H1 (cell line): ENCODE measurements around the gene IL18RAP. TPM values are rescaled to one million over a fixed set of nuclear protein-coding genes. Genes with fewer than 3 reads are reported as not detected.

Source experiments
- CTCF ChIA-PET: fragments of 300-600 bp; sonication (Branson Sonifier 250); formaldehyde crosslinking; loops from one replicate; lab custom pipeline; 2021; ENCODE audit not compliant: partially characterized antibody; lab: Charles Lee
- POLR2A ChIA-PET: fragments of 300-600 bp; sonication (Branson Sonifier 250); formaldehyde crosslinking; loops from one replicate; lab custom pipeline; 2021; ENCODE audit warnings: inconsistent platforms; ENCODE audit not compliant: partially characterized antibody; lab: Charles Lee
- DNase-seq, 2 experiments: peaks; one replicate each; pipeline versions ENCODE4 v3.0.0 to v3.0.0-alpha.2; 2010 to 2022; ENCODE audit warnings: low spot score in 2 of 2, low read depth in 1 of 2, mixed read lengths in 1 of 2
- FAIRE-seq: peaks from 2 replicates; lab custom pipeline; 2011; peaks lifted over from hg19 to GRCh38; lab: Jason Lieb, UNC
- H2AFZ ChIP-seq: 2 replicates; pipeline ENCODE4 v1.8.1; 2012; ENCODE audit warnings: low read length, inconsistent platforms
- H2AK5ac ChIP-seq: 2 replicates; pipeline ENCODE4 v1.6.1; 2013; ENCODE audit warnings: low read depth, low read length
- H2BK120ac ChIP-seq: replicated peaks from 2 replicates; pipeline ENCODE3; 2013; ENCODE audit warnings: low read depth, low read length, inconsistent platforms
- H2BK12ac ChIP-seq: 2 replicates; pipeline ENCODE4 v1.6.1; 2013; ENCODE audit warnings: low read depth, low read length
- H2BK15ac ChIP-seq: 2 replicates; pipeline ENCODE4 v1.6.1; 2013; ENCODE audit warnings: low read length
- H2BK20ac ChIP-seq: 2 replicates; pipeline ENCODE4 v1.6.1; 2013; ENCODE audit warnings: low read length
- H2BK5ac ChIP-seq: 2 replicates; pipeline ENCODE4 v1.6.1; 2013; ENCODE audit warnings: low read depth, low read length
- H3K14ac ChIP-seq: 2 replicates; pipeline ENCODE4 v1.6.1; 2013; ENCODE audit warnings: inconsistent platforms; ENCODE audit not compliant: insufficient read length
- H3K18ac ChIP-seq: 2 replicates; pipeline ENCODE4 v1.6.1; 2013; ENCODE audit warnings: low read length; ENCODE audit errors: extremely low read depth
- H3K23ac ChIP-seq: 2 replicates; pipeline ENCODE4 v1.6.1; 2013; ENCODE audit warnings: inconsistent platforms; ENCODE audit not compliant: insufficient read length
- H3K23me2 ChIP-seq: 2 replicates; pipeline ENCODE4 v1.6.1; 2013; ENCODE audit warnings: low read depth, low read length
- H3K27ac ChIP-seq: 2 replicates; pipeline ENCODE4 v1.6.1; 2011; ENCODE audit warnings: low read depth, low read length, inconsistent platforms
- H3K27me3 ChIP-seq, 4 experiments: replicated peaks in 1 of 4; 1 replicate in 1 of 4; 2 replicates in 3 of 4; pipeline versions ENCODE4 v1.6.1 to v1.8.1; 2011 to 2013; ENCODE audit warnings: low read length in 3 of 4, mild to moderate bottlenecking in 3 of 4, inconsistent platforms in 2 of 4, mixed read lengths in 2 of 4, moderate library complexity in 1 of 4; ENCODE audit not compliant: control insufficient read depth in 3 of 4, insufficient read depth in 3 of 4; ENCODE audit errors: extremely low read depth in 1 of 4
- H3K36me3 ChIP-seq, 4 experiments: 2 replicates each; pipeline versions ENCODE4 v1.6.1 to v1.8.1; 2011 to 2013; ENCODE audit warnings: mild to moderate bottlenecking in 4 of 4, low read length in 3 of 4, moderate library complexity in 2 of 4, control low read depth in 1 of 4, inconsistent platforms in 1 of 4; ENCODE audit not compliant: insufficient read depth in 4 of 4, control insufficient read depth in 2 of 4
- H3K4ac ChIP-seq: replicated peaks from 2 replicates; pipeline ENCODE3; 2013; ENCODE audit warnings: low read length, low read depth, mixed read lengths, inconsistent platforms; ENCODE audit not compliant: insufficient read length
- H3K4me1 ChIP-seq, 4 experiments: replicated peaks in 1 of 4; 1 replicate in 1 of 4; 2 replicates in 3 of 4; pipeline versions ENCODE4 v1.6.1 to v1.8.1; 2011 to 2013; ENCODE audit warnings: low read length in 3 of 4, inconsistent platforms in 2 of 4, mixed read lengths in 1 of 4; ENCODE audit not compliant: insufficient read depth in 4 of 4, control insufficient read depth in 3 of 4
- H3K4me2 ChIP-seq, 2 experiments: 2 replicates each; pipeline versions ENCODE4 v1.6.1 to v1.8.1; 2011 to 2013; ENCODE audit warnings: low read depth in 2 of 2, low read length in 2 of 2, control low read depth in 1 of 2, inconsistent platforms in 1 of 2, mild to moderate bottlenecking in 1 of 2; ENCODE audit not compliant: insufficient read depth in 1 of 2
- H3K4me3 ChIP-seq, 4 experiments: fragments of 200-600, 300-600 bp in 1 of 4; sonication (generic), shearing (Covaris generic), sonication (Bioruptor Twin) in 1 of 4; 2 replicates each; pipeline versions ENCODE4 v1.5.1 to v1.8.1; 2011 to 2016; ENCODE audit warnings: low read length in 4 of 4, low read depth in 3 of 4, control low read depth in 2 of 4, inconsistent platforms in 2 of 4, mild to moderate bottlenecking in 2 of 4, mixed read lengths in 1 of 4, moderate library complexity in 1 of 4; ENCODE audit not compliant: insufficient read depth in 2 of 4; ENCODE audit errors: extremely low read depth in 1 of 4
- H3K56ac ChIP-seq: replicated peaks from 2 replicates; pipeline ENCODE3; 2013; ENCODE audit warnings: low read depth, mild to moderate bottlenecking, mixed read lengths, low read length, inconsistent platforms; ENCODE audit not compliant: insufficient read length
- H3K79me1 ChIP-seq: 2 replicates; pipeline ENCODE4 v1.6.1; 2013; ENCODE audit warnings: low read depth, low read length, control low read depth
- H3K79me2 ChIP-seq, 2 experiments: 2 replicates each; pipeline versions ENCODE4 v1.6.1 to v1.8.1; 2012 to 2013; ENCODE audit warnings: low read length in 2 of 2, mild to moderate bottlenecking in 2 of 2, inconsistent platforms in 1 of 2; ENCODE audit not compliant: insufficient read depth in 2 of 2, control insufficient read depth in 1 of 2
- H3K9ac ChIP-seq, 4 experiments: replicated peaks in 1 of 4; 1 replicate in 1 of 4; 2 replicates in 3 of 4; pipeline versions ENCODE4 v1.6.1 to v1.8.1; 2011 to 2013; ENCODE audit warnings: low read depth in 3 of 4, low read length in 3 of 4, control low read depth in 2 of 4, mild to moderate bottlenecking in 2 of 4, moderate library complexity in 2 of 4, inconsistent platforms in 1 of 4; ENCODE audit errors: extremely low read depth in 1 of 4
- H3K9me3 ChIP-seq, 2 experiments: 2 replicates each; pipeline versions ENCODE4 v1.6.1 to v1.8.1; 2012 to 2013; ENCODE audit warnings: mild to moderate bottlenecking in 2 of 2, moderate library complexity in 2 of 2, control low read depth in 1 of 2, inconsistent platforms in 1 of 2, low read depth in 1 of 2, low read length in 1 of 2, mixed read lengths in 1 of 2; ENCODE audit not compliant: insufficient read depth in 2 of 2
- H4K20me1 ChIP-seq, 2 experiments: replicated peaks in 1 of 2; 2 replicates each; pipeline versions ENCODE3 to v1.8.1; 2011 to 2013; ENCODE audit warnings: inconsistent platforms in 2 of 2, low read length in 2 of 2, mild to moderate bottlenecking in 1 of 2; ENCODE audit not compliant: insufficient read depth in 2 of 2, control insufficient read depth in 1 of 2
- H4K5ac ChIP-seq: 2 replicates; pipeline ENCODE4 v1.6.1; 2013; ENCODE audit warnings: low read length, low read depth, mixed read lengths, inconsistent platforms; ENCODE audit not compliant: insufficient read length
- H4K8ac ChIP-seq: 2 replicates; pipeline ENCODE4 v1.8.0; 2013; ENCODE audit warnings: mild to moderate bottlenecking, moderate library complexity, low read length, inconsistent platforms; ENCODE audit not compliant: insufficient read depth; ENCODE audit errors: extremely low read depth
- H4K91ac ChIP-seq: replicated peaks from 2 replicates; pipeline ENCODE3; 2013; ENCODE audit warnings: low read length, mixed read lengths, inconsistent platforms; ENCODE audit not compliant: insufficient read length
- ATF2 ChIP-seq: IDR thresholded peaks from 2 replicates; pipeline ENCODE4 v1.6.1; 2012; ENCODE audit warnings: low read length, inconsistent platforms
- BCL11A ChIP-seq, 2 experiments: IDR thresholded peaks; one replicate each; pipeline ENCODE4 v1.6.1; 2011; ENCODE audit warnings: low read depth in 2 of 2, low read length in 2 of 2, mild to moderate bottlenecking in 2 of 2
- HDAC6 ChIP-seq: IDR thresholded peaks from one replicate; pipeline ENCODE4 v1.7.1; 2012; ENCODE audit warnings: low read depth, mild to moderate bottlenecking, inconsistent platforms, low read length, moderate library complexity
- MAFK ChIP-seq: IDR thresholded peaks from 2 replicates; pipeline ENCODE4 v1.6.1; 2012; ENCODE audit warnings: low read depth, mild to moderate bottlenecking, improper control_type of control experiment, low read length
- NANOG ChIP-seq: IDR thresholded peaks from 2 replicates; pipeline ENCODE4 v1.6.1; 2011; ENCODE audit warnings: low read length, low read depth, mild to moderate bottlenecking, inconsistent platforms; ENCODE audit not compliant: insufficient read depth, poor library complexity, severe bottlenecking
- POLR2A ChIP-seq, 2 experiments: IDR thresholded peaks; 1 replicate in 1 of 2; 2 replicates in 1 of 2; pipeline ENCODE4 v1.6.1; 2011; ENCODE audit warnings: low read depth in 2 of 2, low read length in 2 of 2, mild to moderate bottlenecking in 2 of 2; ENCODE audit errors: control extremely low read depth in 1 of 2
- RAD21 ChIP-seq, 2 experiments: IDR thresholded peaks in 1 of 2; conservative IDR thresholded peaks in 1 of 2; 2 replicates each; pipeline ENCODE4 v1.6.1; 2011; ENCODE audit warnings: low read depth in 2 of 2, low read length in 2 of 2, improper control_type of control experiment in 1 of 2, inconsistent platforms in 1 of 2, mild to moderate bottlenecking in 1 of 2, moderate library complexity in 1 of 2
- RXRA ChIP-seq: IDR thresholded peaks from 2 replicates; pipeline ENCODE4 v1.6.1; 2011; ENCODE audit warnings: low read depth, mild to moderate bottlenecking, low read length, moderate library complexity; ENCODE audit not compliant: insufficient read depth
- SP1 ChIP-seq: IDR thresholded peaks from 2 replicates; pipeline ENCODE4 v1.6.1; 2011; ENCODE audit warnings: low read depth, low read length
- SP2 ChIP-seq: IDR thresholded peaks from 2 replicates; pipeline ENCODE4 v1.6.1; 2012; ENCODE audit warnings: mild to moderate bottlenecking, low read length, inconsistent platforms
- TAF7 ChIP-seq: optimal IDR thresholded peaks from 2 replicates; pipeline ENCODE3; 2011; ENCODE audit warnings: low read depth, mild to moderate bottlenecking, inconsistent platforms, low read length, moderate library complexity, borderline replicate concordance
- USF2 ChIP-seq: IDR thresholded peaks from 2 replicates; pipeline ENCODE4 v1.6.1; 2011; ENCODE audit warnings: low read length, improper control_type of control experiment
- YY1 ChIP-seq: IDR thresholded peaks from 2 replicates; pipeline ENCODE4 v1.6.1; 2011; ENCODE audit warnings: low read depth, mild to moderate bottlenecking, low read length
- polyA plus RNA-seq, 7 experiments: library from polyadenylated mRNA; depleted of rRNA in 3 of 7; stranded (reverse) in 5 of 7; unstranded in 2 of 7; fragments of >200 nt in 5 of 7; fragments of 200-250 nt in 2 of 7; gene quantifications; 1 replicate in 5 of 7; 2 replicates in 1 of 7; 4 replicates in 1 of 7; pipeline versions ENCODE4 v1.2.1 to v1.2.3, GENCODE V29; 2011 to 2013; ENCODE audit warnings: missing spikeins in 2 of 7, mixed read lengths in 2 of 7
- total RNA-seq: library from RNA; stranded (reverse); fragmentation: NEBNext Ultra II Directional; extraction: Animal tissue kit (Norgen Biotek cat#: 25700); gene quantifications from 2 replicates; pipeline ENCODE4 v1.2.1, GENCODE V29; 2021

IL18RAP gene
- total and polyA plus RNA-seq, 2 of the 8 experiments (the other 6 are each of a cell fraction or from before 2014, with no cell fraction given): not detected

DNA sequence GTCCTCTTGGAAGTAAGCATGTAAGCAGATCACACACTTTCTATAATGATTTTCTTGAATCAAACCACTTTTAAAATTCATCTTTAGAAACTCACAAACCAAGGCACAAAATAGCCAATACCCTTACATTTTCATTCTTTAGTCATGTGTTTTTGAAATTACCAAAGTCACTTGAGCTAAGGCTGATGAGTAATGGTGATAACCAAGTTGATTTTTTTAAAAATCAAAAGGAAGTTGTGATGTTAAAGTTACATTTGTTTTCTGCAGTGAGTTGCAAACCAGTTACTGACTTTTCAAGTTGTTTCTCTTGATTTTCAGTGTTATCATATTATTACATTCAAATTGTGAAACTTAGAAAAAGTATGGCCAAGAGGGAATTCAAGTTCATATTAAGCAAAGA, 21.5 kb upstream of the IL18RAP start:
- FAIRE-seq (no peak), DNase-seq (no peak)
- Histone ChIP-seq H3K4me1 (no peaks in the 10 kb centered on the region), H3K14ac (no peak overlapping the region), H3K36me3 (no peaks in the 10 kb centered on the region), H2BK12ac (no peak overlapping the region), H2AK5ac (no peak overlapping the region), H3K4me2 (no peak overlapping the region), H4K20me1 (no peaks in the 10 kb centered on the region), H4K8ac (no peak overlapping the region), H2AFZ (no peak overlapping the region), H3K9ac (no peak overlapping the region), H3K79me1 (no peaks in the 10 kb centered on the region), H3K4me3 (no peak overlapping the region), H2BK120ac (no peak overlapping the region), H3K56ac (no peak overlapping the region), H3K79me2 (no peaks in the 10 kb centered on the region), H2BK15ac (no peak overlapping the region), H2BK5ac (no peak overlapping the region), H3K18ac (no peak overlapping the region), H4K5ac (no peak overlapping the region), H3K23ac (no peak overlapping the region), H3K27me3 (no peaks in the 10 kb centered on the region), H3K4ac (no peak overlapping the region), H3K27ac (no peak overlapping the region), H3K23me2 (no peaks in the 10 kb centered on the region), H2BK20ac (no peak overlapping the region), H3K9me3 (no peaks in the 10 kb centered on the region), H4K91ac (no peak overlapping the region)
- POLR2A ChIA-PET: no interaction called here
- CTCF ChIA-PET: interaction anchor here (0.7 kb wide), 1 partner anchor 14 kb away, joined by 3 read pairs; no protein-coding TSS in a partner anchor
- no peak for TF ChIP-seq ATF2
- TF ChIP-seq YY1: no peak
- TF ChIP-seq RXRA: no peak
- no peak for TF ChIP-seq SP1
- no peak for TF ChIP-seq POLR2A (IDR thresholded peaks at IDR 0.05; ENCODE audit: control extremely low read depth in 1 of 2, low read depth in 2 of 2, low read length in 2 of 2)
- TF ChIP-seq MAFK: no peak
- TF ChIP-seq SP2: no peak
- TF ChIP-seq TAF7: no peak
- no peak for TF ChIP-seq HDAC6
- no peak for TF ChIP-seq RAD21 (IDR thresholded peaks at IDR 0.05 in 1 of 2, conservative IDR thresholded peaks at IDR 0.05 in 1 of 2; ENCODE audit: low read depth in 2 of 2, low read length in 2 of 2)
- TF ChIP-seq NANOG: no peak
- TF ChIP-seq BCL11A (IDR thresholded peaks at IDR 0.05; ENCODE audit: low read depth in 2 of 2, low read length in 2 of 2): no peak
- no peak for TF ChIP-seq USF2
